PC-3 (cell line): ENCODE measurements around the gene ADGRG1. TPM values are rescaled to one million over a fixed set of nuclear protein-coding genes. Genes with fewer than 3 reads are reported as not detected.

Source experiments
- ATAC-seq: fragments of 200-7000 bp; cut with Tn5 transposase; 2 replicates; pipeline ENCODE4 v1.9.1; 2020; ENCODE audit warnings: mild to moderate bottlenecking, moderate library complexity
- BruUV-seq: library from RNA; stranded (reverse); fragments of 400-500 nt; replicated peaks from 2 replicates; lab custom pipeline; 2021; lab: Mats Ljungman, UMichigan
- CTCF ChIA-PET: fragments of 300-600 bp; sonication (Branson Sonifier 250); formaldehyde crosslinking; loops from one replicate; lab custom pipeline; 2022; ENCODE audit warnings: antibody characterized with exemption; lab: Charles Lee
- POLR2A ChIA-PET: fragments of 300-600 bp; sonication (Branson Sonifier 250); formaldehyde crosslinking; loops from one replicate; lab custom pipeline; 2022; ENCODE audit warnings: antibody characterized with exemption; ENCODE audit not compliant: unreplicated experiment; lab: Charles Lee
- DNase-seq: peaks from one replicate; pipeline ENCODE4 v3.0.0-alpha.2; 2015
- H2AFZ ChIP-seq: fragments of 300-600 bp; sonication (generic); 2 replicates; pipeline ENCODE4 v1.6.0; 2016; ENCODE audit warnings: antibody characterized with exemption, low read length
- H3F3A ChIP-seq: fragments of 300-600 bp; sonication (generic); one replicate; pipeline ENCODE4 v1.6.0; 2017; ENCODE audit warnings: antibody characterized with exemption, low read length, control low read depth, mild to moderate bottlenecking; ENCODE audit not compliant: unreplicated experiment
- H3K27ac ChIP-seq: fragments of 300-600 bp; sonication (generic); 2 replicates; pipeline ENCODE4 v1.5.1; 2016; ENCODE audit warnings: mild to moderate bottlenecking, low read length
- H3K27me3 ChIP-seq: fragments of 300-600 bp; sonication (generic); 2 replicates; pipeline ENCODE4 v1.6.1; 2016; ENCODE audit warnings: low read length, mixed read lengths
- H3K36me3 ChIP-seq: fragments of 300-600 bp; sonication (generic); 2 replicates; pipeline ENCODE4 v1.6.1; 2016; ENCODE audit warnings: low read depth, mixed run types, low read length, mixed read lengths
- H3K4me1 ChIP-seq: fragments of 300-600 bp; sonication (generic); 2 replicates; pipeline ENCODE4 v1.5.1; 2016; ENCODE audit warnings: low read length; ENCODE audit not compliant: insufficient read depth
- H3K4me2 ChIP-seq: fragments of 300-600 bp; sonication (generic); 2 replicates; pipeline ENCODE4 v1.6.0; 2016; ENCODE audit warnings: low read length
- H3K4me3 ChIP-seq: fragments of 300-600 bp; sonication (generic); 2 replicates; pipeline ENCODE4 v1.5.1; 2016; ENCODE audit warnings: mild to moderate bottlenecking, low read length, mixed read lengths
- H3K79me2 ChIP-seq: fragments of 300-600 bp; sonication (generic); 2 replicates; pipeline ENCODE4 v1.6.1; 2017; ENCODE audit warnings: low read length, mixed read lengths
- H3K9ac ChIP-seq: fragments of 300-600 bp; sonication (generic); 2 replicates; pipeline ENCODE4 v1.6.0; 2016; ENCODE audit warnings: mild to moderate bottlenecking, low read length
- H3K9me2 ChIP-seq: fragments of 300-600 bp; sonication (generic); replicated peaks from 2 replicates; pipeline ENCODE4 v1.6.1; 2016; ENCODE audit warnings: mixed run types, low read length, mixed read lengths
- H3K9me3 ChIP-seq: fragments of 300-600 bp; sonication (generic); 2 replicates; pipeline ENCODE4 v1.6.1; 2016; ENCODE audit warnings: low read length, mixed read lengths
- H4K20me1 ChIP-seq: fragments of 300-600 bp; sonication (generic); 2 replicates; pipeline ENCODE4 v1.6.1; 2016; ENCODE audit warnings: low read length, mixed read lengths
- CTCF ChIP-seq: fragments of 300-600 bp; sonication (generic); conservative IDR thresholded peaks from 2 replicates; pipeline ENCODE4 v1.5.1; 2017; ENCODE audit warnings: antibody characterized with exemption, low read depth, mild to moderate bottlenecking, low read length
- EZH2 ChIP-seq: fragments of 300-600 bp; sonication (generic); IDR thresholded peaks from one replicate; pipeline ENCODE4 v1.6.1; 2017; ENCODE audit warnings: antibody characterized with exemption, mild to moderate bottlenecking, low read length; ENCODE audit not compliant: unreplicated experiment
- EZH2phosphoT487 ChIP-seq: fragments of 300-600 bp; sonication (generic); IDR thresholded peaks from 2 replicates; pipeline ENCODE4 v1.6.1; 2018; ENCODE audit warnings: mild to moderate bottlenecking, antibody characterized with exemption, low read length, borderline replicate concordance
- intact Hi-C: fragments of 100-400 bp; cut with micrococcal nuclease; formaldehyde crosslinking; loops from 2 replicates; pipeline ENCODE4 v1.9.0; 2023
- total RNA-seq: library from RNA; depleted of rRNA; stranded (reverse); fragments of >200 nt; gene quantifications from 2 replicates; pipeline ENCODE4 v1.2.3, GENCODE V29; 2014

Gene ADGRG1
- total RNA-seq, 1 experiment from 2014 or later, result 33.7 TPM

- no peak for ATAC-seq
- H3K4me3 ChIP-seq, result no peak overlapping the region
- no peak for DNase-seq
- H3K9me2 ChIP-seq, result no peaks in the 10 kb centered on the region
- H3K4me1 ChIP-seq, result peaks cover 3% of the 10 kb centered on the region; the same call in 1 of the 2 replicates
- no peak overlapping the region for H3K27ac ChIP-seq
- no peaks in the 10 kb centered on the region for H3F3A ChIP-seq
- H3K27me3 ChIP-seq, result no peaks in the 10 kb centered on the region
- no peak overlapping the region for H3K4me2 ChIP-seq
- intact Hi-C loops, result no loop called here
- no peaks in the 10 kb centered on the region for H3K9me3 ChIP-seq
- H2AFZ ChIP-seq, result no peak overlapping the region
- no peaks in the 10 kb centered on the region for H4K20me1 ChIP-seq
- no peaks in the 10 kb centered on the region; the same call in 1 of the 2 replicates for H3K79me2 ChIP-seq
- ChIA-PET POLR2A (no interaction called here), CTCF (interaction anchor here (0.6 kb wide), 2 partner anchors 31 to 316 kb away, joined by 3 to 5 read pairs; no protein-coding TSS in a partner anchor)
- TF ChIP-seq CTCF (no peak), EZH2phosphoT487 (no peak), EZH2 (no peak)
- BruUV-seq, result no TSS peak
- peaks cover 15% of the 10 kb centered on the region for H3K36me3 ChIP-seq
- H3K9ac ChIP-seq, result no peak overlapping the region
Observed at GRCh38 chr16:57652695-57653471, 24.5 kb downstream of the ADGRG1 start.

- Histone ChIP-seq H3K4me2 (no peak overlapping the region), H4K20me1 (no peaks in the 10 kb centered on the region), H3K9me2 (no peaks in the 10 kb centered on the region), H3K79me2 (no peaks in the 10 kb centered on the region), H3K27ac (no peak overlapping the region), H3F3A (no peaks in the 10 kb centered on the region), H3K9ac (no peak overlapping the region), H3K36me3 (peaks cover 17% of the 10 kb centered on the region), H3K9me3 (no peaks in the 10 kb centered on the region), H3K27me3 (no peaks in the 10 kb centered on the region), H3K4me3 (no peak overlapping the region), H2AFZ (no peak overlapping the region), H3K4me1 (peaks cover 3% of the 10 kb centered on the region; the same call in 1 of the 2 replicates)
- no peak for DNase-seq
- ChIA-PET CTCF (no interaction called here), POLR2A (no interaction called here)
- no peak for ATAC-seq
- intact Hi-C loops, result no loop called here
- TF ChIP-seq EZH2, result no peak
- no peak for TF ChIP-seq CTCF
- no peak for TF ChIP-seq EZH2phosphoT487
- no TSS peak for BruUV-seq
Observed at GRCh38 chr16:57653936-57654335, 25.5 kb downstream of the ADGRG1 start.
